ENCODE data around the gene GLRX5.

DNA sequence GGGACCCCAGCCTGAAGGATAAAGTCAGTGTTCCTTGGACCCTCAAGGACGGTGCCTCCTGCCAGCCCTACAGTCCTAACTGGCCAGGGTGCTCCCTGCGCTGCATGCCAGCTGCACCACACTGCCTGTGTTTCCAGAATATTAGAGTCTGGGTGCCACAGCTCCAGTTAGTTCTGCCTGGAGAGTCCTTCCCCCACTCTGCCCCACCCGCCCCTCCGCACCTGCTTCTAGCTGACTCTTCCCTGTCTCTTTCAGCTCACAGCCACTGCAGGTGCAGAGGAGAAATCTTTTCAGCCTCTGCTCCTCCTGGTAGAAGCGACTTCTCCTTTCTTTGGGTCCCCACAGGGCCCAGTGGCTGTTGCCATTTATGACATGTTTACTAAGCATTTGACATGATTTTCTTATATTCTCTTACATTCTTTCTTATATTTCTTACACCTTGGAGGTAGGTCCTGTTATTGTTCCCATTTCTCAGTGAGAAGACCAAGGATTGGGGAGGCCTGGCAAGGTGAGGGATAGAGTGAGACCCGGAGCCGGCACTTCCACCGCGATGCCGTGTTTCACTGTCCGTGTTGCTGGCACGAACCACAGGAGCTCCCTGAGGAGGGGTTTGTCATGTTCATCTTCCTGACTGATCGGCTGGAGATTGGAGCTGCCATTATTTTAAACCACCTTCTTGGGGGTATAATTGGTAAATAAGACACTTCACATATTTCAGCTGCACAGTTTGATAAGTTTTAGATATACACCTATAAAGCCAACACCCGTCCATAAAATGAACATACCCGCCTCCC lies 47.8 kb upstream of the GLRX5 start:
- no peak for TF ChIP-seq CTCF (IDR thresholded peaks at IDR 0.05; ENCODE audit: insufficient read depth, low read length, poor library complexity, severe bottlenecking)
- no peak for TF ChIP-seq EZH2phosphoT487 (conservative IDR thresholded peaks at IDR 0.05; ENCODE audit: low read length)
